T-helper 1 cell treated with Interleukin-12 subunit alpha and Interleukin-12 subunit beta and Interleukin-4 antibody, amounts not matched to agents 30 ng/mL and 1 ng/mL, for 36 hours (primary cell): ENCODE data around the gene MAP3K7CL. TPM values are rescaled to one million over a fixed set of nuclear protein-coding genes. Genes with fewer than 3 reads are reported as not detected.

Experiments used
- intact Hi-C: fragments of 100-400 bp; cut with micrococcal nuclease; formaldehyde crosslinking; loops from one replicate; pipeline ENCODE4 v1.15.1; 2024
- total RNA-seq: library from RNA; stranded (reverse); gene quantifications from 2 replicates; pipeline ENCODE4 v1.2.3, GENCODE V29; 2022

The MAP3K7CL gene
- total RNA-seq: 5.1 and 5.7 TPM in 2 replicates

- intact Hi-C loops: no loop called here
These were observed at the start of gene MAP3K7CL for GRCh38 chr21:29130270-29130969. TSS of gene MAP3K7CL (plus strand) at chr21:29130644. CDS start at chr21:29133345, 2,701 bp downstream.

GRCh38 chr21:29082046-29082815 is 48.2 kb upstream of the MAP3K7CL start:
- intact Hi-C loops: no loop called here

- intact Hi-C loops: no loop called here
These were observed 47.1 kb upstream of the MAP3K7CL start for GRCh38 chr21:29083306-29083705.

- intact Hi-C loops: no loop called here
These were observed 46.1 kb upstream of the MAP3K7CL start for GRCh38 chr21:29084372-29084771.

- intact Hi-C loops: no loop called here
These were observed 45.2 kb upstream of the MAP3K7CL start for GRCh38 chr21:29085106-29085752.

GRCh38 chr21:29091033-29091432 is 39.4 kb upstream of the MAP3K7CL start:
- intact Hi-C loops: loop anchor here (5.0 kb wide), 3 partner anchors 71 to 386 kb away; no protein-coding TSS in a partner anchor

GRCh38 chr21:29092102-29092959 is 38.1 kb upstream of the MAP3K7CL start:
- intact Hi-C loops: loop anchor here (5.0 kb wide), 3 partner anchors 70 to 385 kb away; no protein-coding TSS in a partner anchor

GRCh38 chr21:29096218-29097015 is 34.0 kb upstream of the MAP3K7CL start:
- intact Hi-C loops: no loop called here

GRCh38 chr21:29098156-29098555 is 32.3 kb upstream of the MAP3K7CL start:
- intact Hi-C loops: no loop called here

- intact Hi-C loops: no loop called here
These were observed 27.6 kb upstream of the MAP3K7CL start for GRCh38 chr21:29102791-29103257.

- intact Hi-C loops: no loop called here
These were observed 26.2 kb upstream of the MAP3K7CL start for GRCh38 chr21:29104239-29104708.

- intact Hi-C loops: no loop called here
These were observed 25.2 kb upstream of the MAP3K7CL start for GRCh38 chr21:29105218-29105617.

GRCh38 chr21:29114765-29115500 is 15.5 kb upstream of the MAP3K7CL start:
- intact Hi-C loops: no loop called here

- intact Hi-C loops: no loop called here
These were observed 14.5 kb upstream of the MAP3K7CL start for GRCh38 chr21:29115899-29116298.

GRCh38 chr21:29117372-29117955 is 13.0 kb upstream of the MAP3K7CL start:
- intact Hi-C loops: no loop called here

GRCh38 chr21:29121759-29122158 is 8.7 kb upstream of the MAP3K7CL start:
- intact Hi-C loops: no loop called here

GRCh38 chr21:29124645-29125044 is 5.8 kb upstream of the MAP3K7CL start:
- intact Hi-C loops: no loop called here

- intact Hi-C loops: no loop called here
These were observed 5.3 kb upstream of the MAP3K7CL start for GRCh38 chr21:29125191-29125590.

- intact Hi-C loops: no loop called here
These were observed 4.5 kb upstream of the MAP3K7CL start for GRCh38 chr21:29125979-29126378.
